HepG2 (cell line): ENCODE measurements around the gene SRSF4. TPM values are rescaled to one million over a fixed set of nuclear protein-coding genes. Genes with fewer than 3 reads are reported as not detected.
A peak's percentile ranks its signal among the peaks of the same experiment; 100 is the strongest.

Experiments
- CCAR2 ChIP-seq: fragments of 200-400 bp; formaldehyde crosslinking; optimal IDR thresholded peaks from 2 replicates; pipeline ENCODE3; 2018; ENCODE audit warnings: low read depth, mild to moderate bottlenecking, low read length, moderate library complexity
- DMAP1 ChIP-seq: IDR thresholded peaks from 2 replicates; pipeline ENCODE4 v1.6.1; 2016
- GABPB1 ChIP-seq: IDR thresholded peaks from 2 replicates; pipeline ENCODE4 v1.6.1; 2016; ENCODE audit warnings: mild to moderate bottlenecking, missing genetic modification reagents, moderate library complexity, missing compliant biosample characterization
- GATAD1 ChIP-seq: IDR thresholded peaks from 2 replicates; pipeline ENCODE4 v1.6.1; 2016; ENCODE audit warnings: missing genetic modification reagents, missing compliant biosample characterization
- ISX ChIP-seq: sonication (generic); formaldehyde crosslinking; conservative IDR thresholded peaks from 2 replicates; pipeline ENCODE4 v1.5.0; 2020; ENCODE audit warnings: missing genetic modification reagents
- KDM1A ChIP-seq: IDR thresholded peaks from 2 replicates; pipeline ENCODE4 v1.6.1; 2016; ENCODE audit warnings: missing compliant biosample characterization
- MIXL1 ChIP-seq: IDR thresholded peaks from 2 replicates; pipeline ENCODE4 v1.6.1; 2016
- MTA1 ChIP-seq: sonication (generic); formaldehyde crosslinking; IDR thresholded peaks from 2 replicates; pipeline ENCODE4 v1.4.0; 2020; ENCODE audit warnings: missing genetic modification reagents, mild to moderate bottlenecking, borderline replicate concordance
- NFYC ChIP-seq: IDR thresholded peaks from 2 replicates; pipeline ENCODE4 v1.6.1; 2016; ENCODE audit warnings: missing genetic modification reagents, missing compliant biosample characterization
- PPARG ChIP-seq: conservative IDR thresholded peaks from 2 replicates; pipeline ENCODE4 v1.6.1; 2016; ENCODE audit warnings: missing biosample characterization, missing genetic modification reagents
- RBM39 ChIP-seq: fragments of 200-400 bp; formaldehyde crosslinking; IDR thresholded peaks from one replicate; pipeline ENCODE4 v1.6.1; 2018; ENCODE audit warnings: antibody characterized with exemption, mild to moderate bottlenecking, low read depth, low read length; ENCODE audit not compliant: poor library complexity, severe bottlenecking
- REPIN1 ChIP-seq: sonication (generic); formaldehyde crosslinking; IDR thresholded peaks from 2 replicates; pipeline ENCODE4 v1.8.0; 2022; ENCODE audit warnings: missing genetic modification reagents, low read depth, mild to moderate bottlenecking, borderline replicate concordance
- TARDBP ChIP-seq: sonication (generic); formaldehyde crosslinking; IDR thresholded peaks from 2 replicates; pipeline ENCODE4 v1.8.0; 2022; ENCODE audit warnings: mild to moderate bottlenecking, missing genetic modification reagents
- THAP11 ChIP-seq: IDR thresholded peaks from 2 replicates; pipeline ENCODE4 v1.6.1; 2016; ENCODE audit warnings: missing biosample characterization, missing genetic modification reagents
- TMF1 ChIP-seq: sonication (generic); formaldehyde crosslinking; IDR thresholded peaks from 2 replicates; pipeline ENCODE4 v1.8.1; 2022; ENCODE audit warnings: low read depth, missing genetic modification reagents
- ZFP41 ChIP-seq: sonication (generic); formaldehyde crosslinking; IDR thresholded peaks from 2 replicates; pipeline ENCODE4 v1.4.0; 2020; ENCODE audit warnings: mild to moderate bottlenecking, missing genetic modification reagents, borderline replicate concordance
- ZNF30 ChIP-seq: sonication (generic); formaldehyde crosslinking; IDR thresholded peaks from 2 replicates; pipeline ENCODE4 v1.5.0; 2020; ENCODE audit warnings: mild to moderate bottlenecking, missing genetic modification reagents
- ZNF879 ChIP-seq: sonication (generic); formaldehyde crosslinking; IDR thresholded peaks from 2 replicates; pipeline ENCODE4 v1.8.1; 2023; ENCODE audit warnings: missing genetic modification reagents
- polyA plus RNA-seq, 8 experiments: library from polyadenylated mRNA; depleted of rRNA in 3 of 8; stranded (reverse) in 7 of 8; unstranded in 1 of 8; fragments of >200 nt; fragmentation: Illumina TruSeq in 4 of 8; extraction: Trizol in 4 of 8; gene quantifications; 2 replicates each; pipeline versions ENCODE4 v1.2.1 to v1.2.3, GENCODE V29; 2011 to 2016; ENCODE audit warnings: low read depth in 4 of 8, missing spikeins in 1 of 8, mixed read lengths in 1 of 8; ENCODE audit not compliant: insufficient read depth in 1 of 8
- total RNA-seq, 5 experiments: library from RNA; depleted of rRNA; stranded (reverse); fragments of >200 nt; fragmentation: Illumina TruSeq; extraction: Trizol; gene quantifications; 2 replicates each; pipeline ENCODE4 v1.2.3, GENCODE V29; 2016; ENCODE audit warnings: low read depth in 1 of 5
- TF ChIP-seq, protein P1 (sequence below): sonication (generic); formaldehyde crosslinking; IDR thresholded peaks from 2 replicates; pipeline ENCODE4 v1.4.0; 2020; ENCODE audit warnings: missing genetic modification reagents, mild to moderate bottlenecking, borderline replicate concordance
- TF ChIP-seq, protein P2 (sequence below): sonication (generic); formaldehyde crosslinking; conservative IDR thresholded peaks from 2 replicates; pipeline ENCODE4 v1.8.0; 2022; ENCODE audit warnings: low read depth, missing genetic modification reagents
- TF ChIP-seq, protein P3 (sequence below): sonication (generic); formaldehyde crosslinking; IDR thresholded peaks from 2 replicates; pipeline ENCODE4 v1.4.0; 2020; ENCODE audit warnings: missing genetic modification reagents; ENCODE audit errors: not compliant biosample characterization
- TF ChIP-seq, protein P4 (sequence below): sonication (generic); formaldehyde crosslinking; IDR thresholded peaks from 2 replicates; pipeline ENCODE4 v1.4.0; 2020; ENCODE audit warnings: missing genetic modification reagents, borderline replicate concordance
- TF ChIP-seq, protein P5 (sequence below): sonication (generic); formaldehyde crosslinking; IDR thresholded peaks from 2 replicates; pipeline ENCODE4 v1.5.0; 2020; ENCODE audit warnings: missing genetic modification reagents

SRSF4 gene
- total and polyA plus RNA-seq, 2 of the 13 experiments (the other 11 are each of a cell fraction or from before 2014, with no cell fraction given): 37.7 to 50.9 TPM

DNA sequence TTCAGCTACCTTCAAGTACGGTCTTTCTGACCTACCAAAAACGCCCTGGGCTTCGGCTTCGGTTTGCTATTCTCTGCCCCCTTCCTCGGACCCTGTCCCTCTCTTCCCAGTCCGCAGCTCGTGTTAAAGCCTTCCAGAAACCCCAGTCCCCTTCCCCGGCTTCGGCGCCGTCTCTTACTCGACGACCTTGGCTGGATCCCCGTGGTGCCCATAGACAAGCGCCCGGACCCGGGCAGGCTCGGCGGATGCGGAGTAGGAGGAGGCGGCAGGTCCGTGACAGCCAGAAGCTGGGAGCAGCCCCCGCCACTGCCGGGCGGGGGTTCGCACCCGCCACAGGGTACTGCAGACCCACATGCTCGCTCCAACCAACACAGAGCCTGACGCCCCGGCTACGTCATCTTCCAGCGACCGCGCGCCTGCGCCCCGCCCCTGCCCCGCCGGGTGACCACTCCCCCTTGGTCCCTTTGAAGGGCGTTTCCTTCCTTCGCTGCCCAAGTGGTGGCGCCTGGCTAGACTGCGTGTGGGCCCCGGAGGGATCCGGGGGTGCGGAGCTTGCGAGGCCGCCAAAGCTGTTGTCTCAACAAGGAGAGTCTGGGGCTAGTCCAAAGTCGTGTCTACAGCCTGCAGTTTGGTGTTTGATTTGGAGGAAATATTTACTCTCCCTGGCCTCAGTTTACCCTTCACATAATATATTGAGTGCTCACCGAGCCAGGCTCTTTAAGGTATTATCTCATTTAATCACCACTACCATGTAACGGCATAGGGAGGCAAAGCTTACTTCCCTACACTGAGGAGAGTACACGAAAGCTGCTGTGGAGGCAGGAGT lies 49.1 kb upstream of the SRSF4 start, which contains the start of gene MECR (continued):
- TF ChIP-seq, protein P1, sequence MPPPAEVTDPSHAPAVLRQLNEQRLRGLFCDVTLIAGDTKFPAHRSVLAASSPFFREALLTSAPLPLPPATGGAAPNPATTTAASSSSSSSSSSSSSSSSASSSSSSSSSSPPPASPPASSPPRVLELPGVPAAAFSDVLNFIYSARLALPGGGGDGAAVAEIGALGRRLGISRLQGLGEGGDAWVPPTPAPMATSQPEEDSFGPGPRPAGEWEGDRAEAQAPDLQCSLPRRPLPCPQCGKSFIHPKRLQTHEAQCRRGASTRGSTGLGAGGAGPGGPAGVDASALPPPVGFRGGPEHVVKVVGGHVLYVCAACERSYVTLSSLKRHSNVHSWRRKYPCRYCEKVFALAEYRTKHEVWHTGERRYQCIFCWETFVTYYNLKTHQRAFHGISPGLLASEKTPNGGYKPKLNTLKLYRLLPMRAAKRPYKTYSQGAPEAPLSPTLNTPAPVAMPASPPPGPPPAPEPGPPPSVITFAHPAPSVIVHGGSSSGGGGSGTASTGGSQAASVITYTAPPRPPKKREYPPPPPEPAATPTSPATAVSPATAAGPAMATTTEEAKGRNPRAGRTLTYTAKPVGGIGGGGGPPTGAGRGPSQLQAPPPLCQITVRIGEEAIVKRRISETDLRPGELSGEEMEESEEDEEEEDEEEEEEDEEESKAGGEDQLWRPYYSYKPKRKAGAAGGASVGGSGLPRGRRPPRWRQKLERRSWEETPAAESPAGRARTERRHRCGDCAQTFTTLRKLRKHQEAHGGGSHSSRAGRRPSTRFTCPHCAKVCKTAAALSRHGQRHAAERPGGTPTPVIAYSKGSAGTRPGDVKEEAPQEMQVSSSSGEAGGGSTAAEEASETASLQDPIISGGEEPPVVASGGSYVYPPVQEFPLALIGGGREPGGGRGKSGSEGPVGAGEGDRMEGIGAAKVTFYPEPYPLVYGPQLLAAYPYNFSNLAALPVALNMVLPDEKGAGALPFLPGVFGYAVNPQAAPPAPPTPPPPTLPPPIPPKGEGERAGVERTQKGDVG: 0 out of 2 replicates have a peak, but pooled peaks have one; percentile 39
- TF ChIP-seq KDM1A (CRISPR knock-in tag) (0 out of 2 replicates have a peak, but pooled peaks have one; percentile 18), GATAD1 (CRISPR knock-in tag) (peak; percentile 96), ZNF879 (CRISPR knock-in tag) (no peak), ZNF30 (no peak), NFYC (peak; percentile 51), DMAP1 (CRISPR knock-in tag) (peak; percentile 76), GABPB1 (CRISPR knock-in tag) (peak; percentile 85), ZFP41 (CRISPR knock-in tag) (no peak), TARDBP (CRISPR knock-in tag) (peak; percentile 75), REPIN1 (peak; percentile 53; the same call in 1 of the 2 replicates), ISX (CRISPR knock-in tag) (no peak), RBM39 (peak; percentile 84), CCAR2 (no peak), TMF1 (CRISPR knock-in tag) (no peak), THAP11 (peak; percentile 85), MTA1 (CRISPR knock-in tag) (no peak; the same call in 1 of the 2 replicates), PPARG (CRISPR knock-in tag) (no peak), MIXL1 (CRISPR knock-in tag) (peak; percentile 57; the same call in 1 of the 2 replicates)
- TF ChIP-seq, protein P2, sequence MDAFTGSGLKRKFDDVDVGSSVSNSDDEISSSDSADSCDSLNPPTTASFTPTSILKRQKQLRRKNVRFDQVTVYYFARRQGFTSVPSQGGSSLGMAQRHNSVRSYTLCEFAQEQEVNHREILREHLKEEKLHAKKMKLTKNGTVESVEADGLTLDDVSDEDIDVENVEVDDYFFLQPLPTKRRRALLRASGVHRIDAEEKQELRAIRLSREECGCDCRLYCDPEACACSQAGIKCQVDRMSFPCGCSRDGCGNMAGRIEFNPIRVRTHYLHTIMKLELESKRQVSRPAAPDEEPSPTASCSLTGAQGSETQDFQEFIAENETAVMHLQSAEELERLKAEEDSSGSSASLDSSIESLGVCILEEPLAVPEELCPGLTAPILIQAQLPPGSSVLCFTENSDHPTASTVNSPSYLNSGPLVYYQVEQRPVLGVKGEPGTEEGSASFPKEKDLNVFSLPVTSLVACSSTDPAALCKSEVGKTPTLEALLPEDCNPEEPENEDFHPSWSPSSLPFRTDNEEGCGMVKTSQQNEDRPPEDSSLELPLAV (CRISPR knock-in tag): no peak
- TF ChIP-seq, protein P3, sequence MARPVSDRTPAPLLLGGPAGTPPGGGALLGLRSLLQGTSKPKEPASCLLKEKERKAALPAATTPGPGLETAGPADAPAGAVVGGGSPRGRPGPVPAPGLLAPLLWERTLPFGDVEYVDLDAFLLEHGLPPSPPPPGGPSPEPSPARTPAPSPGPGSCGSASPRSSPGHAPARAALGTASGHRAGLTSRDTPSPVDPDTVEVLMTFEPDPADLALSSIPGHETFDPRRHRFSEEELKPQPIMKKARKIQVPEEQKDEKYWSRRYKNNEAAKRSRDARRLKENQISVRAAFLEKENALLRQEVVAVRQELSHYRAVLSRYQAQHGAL: no peak
- TF ChIP-seq, protein P4, sequence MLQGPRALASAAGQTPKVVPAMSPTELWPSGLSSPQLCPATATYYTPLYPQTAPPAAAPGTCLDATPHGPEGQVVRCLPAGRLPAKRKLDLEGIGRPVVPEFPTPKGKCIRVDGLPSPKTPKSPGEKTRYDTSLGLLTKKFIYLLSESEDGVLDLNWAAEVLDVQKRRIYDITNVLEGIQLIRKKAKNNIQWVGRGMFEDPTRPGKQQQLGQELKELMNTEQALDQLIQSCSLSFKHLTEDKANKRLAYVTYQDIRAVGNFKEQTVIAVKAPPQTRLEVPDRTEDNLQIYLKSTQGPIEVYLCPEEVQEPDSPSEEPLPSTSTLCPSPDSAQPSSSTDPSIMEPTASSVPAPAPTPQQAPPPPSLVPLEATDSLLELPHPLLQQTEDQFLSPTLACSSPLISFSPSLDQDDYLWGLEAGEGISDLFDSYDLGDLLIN (CRISPR knock-in tag): peak; percentile 66; the same call in 1 of the 2 replicates
- TF ChIP-seq, protein P5, sequence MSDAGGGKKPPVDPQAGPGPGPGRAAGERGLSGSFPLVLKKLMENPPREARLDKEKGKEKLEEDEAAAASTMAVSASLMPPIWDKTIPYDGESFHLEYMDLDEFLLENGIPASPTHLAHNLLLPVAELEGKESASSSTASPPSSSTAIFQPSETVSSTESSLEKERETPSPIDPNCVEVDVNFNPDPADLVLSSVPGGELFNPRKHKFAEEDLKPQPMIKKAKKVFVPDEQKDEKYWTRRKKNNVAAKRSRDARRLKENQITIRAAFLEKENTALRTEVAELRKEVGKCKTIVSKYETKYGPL: no peak
